Fibroblast of skin of left biceps (primary cell): ENCODE data around the gene DKKL1.

Experiments
- DNase-seq, 2 experiments: peaks; one replicate each; pipeline ENCODE4 v3.0.0-alpha.2; 2013; ENCODE audit warnings: low read depth in 2 of 2

The DKKL1 gene

DNA sequence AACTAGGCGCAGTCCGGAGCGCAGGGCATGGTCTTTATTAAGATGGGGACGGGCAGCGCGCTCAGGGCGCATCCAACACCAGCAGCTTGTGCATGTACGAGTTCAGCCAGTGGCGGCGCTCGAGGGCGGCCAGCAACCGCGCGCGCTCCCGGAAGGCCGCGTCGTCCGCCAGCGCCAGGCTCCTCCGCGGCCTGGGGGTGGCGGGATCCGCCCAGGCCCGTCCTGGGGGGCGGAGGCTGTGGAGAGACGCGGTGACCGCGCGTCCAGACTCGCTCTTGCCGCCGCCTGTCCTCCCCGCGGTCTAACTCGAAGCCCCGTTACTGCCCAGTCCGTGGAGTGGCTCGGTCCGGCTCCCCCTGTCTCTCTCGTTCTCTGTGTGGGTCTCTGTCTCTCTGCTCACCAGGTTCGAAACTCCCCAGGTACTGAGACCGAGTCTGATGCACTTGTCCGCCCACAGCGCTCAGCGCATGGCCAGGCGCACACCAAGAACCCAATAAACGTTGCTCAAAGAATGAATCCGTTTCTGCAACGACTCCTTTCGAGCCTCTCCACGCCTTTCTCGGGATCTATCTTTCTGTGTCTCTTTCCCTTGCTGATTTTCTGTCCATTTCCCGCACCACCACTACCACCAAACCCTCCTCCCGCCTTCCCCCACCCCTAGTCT lies 58.9 kb downstream of the DKKL1 start:
- DNase-seq, result no peak

DNA sequence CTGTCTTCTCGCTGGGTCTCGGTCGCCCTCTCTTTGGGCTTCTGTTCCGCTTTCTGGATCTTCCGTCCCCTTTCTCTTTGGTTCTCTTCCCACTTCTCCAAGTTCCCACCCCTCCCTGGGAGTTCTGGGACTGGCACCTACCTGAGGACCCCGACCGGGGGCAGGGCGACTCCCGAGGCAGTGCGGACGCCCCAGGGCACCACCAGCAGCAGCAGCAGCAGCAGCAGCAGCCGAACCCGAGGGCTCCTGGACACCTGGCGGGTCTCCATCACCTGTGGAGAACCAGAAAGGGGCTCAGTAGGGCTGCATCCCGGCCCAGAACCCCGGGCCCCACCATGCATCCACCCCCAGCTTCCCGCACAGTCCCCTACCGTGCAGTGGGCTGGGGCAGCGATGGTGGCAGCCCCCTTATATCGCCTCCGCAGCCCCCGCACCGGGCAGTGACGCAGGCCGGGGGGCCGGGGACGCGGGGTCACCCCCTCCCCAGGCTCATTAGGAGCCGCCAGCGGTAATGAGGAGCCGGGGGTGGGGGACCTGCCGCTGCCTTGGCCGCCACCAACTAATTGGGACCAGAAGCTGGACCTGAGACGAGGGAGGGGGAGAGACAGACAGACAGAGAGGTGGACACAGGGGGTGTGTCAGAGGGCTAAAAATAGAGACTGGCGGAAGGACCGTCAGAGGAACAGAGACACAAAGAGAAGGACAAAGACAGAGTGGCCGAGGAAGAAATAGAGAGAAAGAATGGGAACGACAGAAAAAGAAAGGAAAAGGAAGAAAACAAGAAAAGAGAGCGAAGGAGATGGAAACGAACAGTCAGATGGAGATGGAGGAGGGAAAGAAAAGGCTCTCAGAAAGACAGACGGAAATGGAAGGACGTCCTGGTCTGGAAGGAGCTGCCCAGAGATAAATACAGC lies 59.7 kb downstream of the DKKL1 start, which contains the start of gene PTH2:
Gene PTH2 (minus strand): TSS at position 371 of the 914 bp plus-strand sequence. CDS start 102 bp downstream, at position 269.
- DNase-seq, result no peak

DNA sequence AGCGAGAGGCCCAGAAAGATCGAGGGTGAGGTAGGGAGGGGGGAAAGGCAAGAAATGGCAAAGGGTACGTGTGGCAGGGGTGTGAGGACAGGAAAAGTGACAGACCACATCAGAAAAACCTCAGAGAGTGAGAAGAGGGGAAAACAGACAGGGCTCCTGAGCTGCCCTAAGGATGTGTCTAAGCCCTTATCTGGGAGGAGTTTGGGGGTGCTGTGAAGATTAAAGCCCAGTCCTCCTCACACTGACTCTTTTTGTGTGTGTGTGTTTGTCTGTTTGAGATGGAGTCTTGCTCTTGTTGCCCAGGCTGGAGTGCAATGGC lies 60.3 kb downstream of the DKKL1 start:
- DNase-seq, result no peak
